Measurements from ENCODE around the gene AHCYL1.

DNA sequence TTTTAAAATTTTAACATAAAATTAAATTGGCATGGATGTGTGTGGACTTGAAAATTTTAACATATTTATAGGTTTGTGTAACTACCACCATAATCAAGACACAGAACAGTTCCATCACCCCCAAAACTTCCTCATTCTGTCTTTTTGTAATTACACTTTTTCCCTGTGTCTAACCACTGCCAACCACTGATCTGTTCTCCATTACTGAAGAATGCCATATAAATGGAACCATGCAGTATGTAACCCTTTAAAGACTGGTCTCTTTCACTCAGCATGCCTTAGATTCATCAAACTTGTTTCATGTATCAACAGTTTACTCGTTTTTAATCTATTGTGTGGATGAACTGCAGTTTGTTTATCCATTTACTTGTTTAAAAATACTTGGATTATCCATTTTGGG, 13.0 kb upstream of the AHCYL1 start:
- TF ChIP-seq POLR2A (IDR thresholded peaks at IDR 0.05) (no peak), EP300 (IDR thresholded peaks at IDR 0.05) (no peak)

Data from stomach (tissue), 4 donors.